ENCODE measurements around the gene OR52E6. TPM values are rescaled to one million over a fixed set of nuclear protein-coding genes. Genes with fewer than 3 reads are reported as not detected.

OR52E6 gene
- total and polyA plus RNA-seq, 8 donors, result not detected

DNA sequence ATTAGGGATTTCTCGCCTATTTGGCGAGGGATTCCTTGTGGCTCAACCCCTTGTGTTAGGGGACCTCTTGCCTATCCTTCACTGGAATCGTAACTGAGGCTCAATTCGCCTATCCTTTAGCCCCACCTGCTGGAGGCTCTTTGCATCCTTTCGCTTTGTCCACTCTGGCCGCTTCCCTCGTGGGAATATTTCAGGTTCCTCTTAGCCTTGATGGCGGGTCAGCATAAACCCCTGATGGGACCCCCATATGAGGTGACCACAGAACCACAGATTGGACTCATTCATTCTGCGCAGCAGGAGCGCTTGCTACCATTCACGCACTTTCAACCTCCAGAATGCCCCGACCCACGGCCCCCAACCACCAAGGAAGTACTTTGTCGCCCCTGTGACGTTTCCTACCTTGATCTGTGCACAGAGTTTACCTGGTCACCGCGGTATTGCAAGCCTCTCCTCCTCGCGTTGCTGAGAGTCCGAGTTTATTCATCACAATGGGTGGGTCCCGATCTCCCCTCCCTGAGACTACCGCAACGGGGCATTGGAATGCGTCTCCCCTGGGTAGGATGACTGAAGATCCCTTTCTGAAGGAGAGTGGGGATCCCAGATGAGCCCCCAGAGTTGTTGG, 33.1 kb downstream of the OR52E6 start, which contains the start of gene OR52N2:
OR52N2 (plus strand) TSS at position 425 of the 622 bp plus-strand sequence. CDS start 11,412 bp downstream, outside the sequence.
- H3K27me3 ChIP-seq, result no peaks in the 10 kb centered on the region
- no peaks in the 10 kb centered on the region for H3K36me3 ChIP-seq
- intact Hi-C loops (cut with DNase I), result loop anchor here in 1 of 2 donors (5.0 kb wide), 1 partner anchor 331 kb away; no protein-coding TSS in a partner anchor
- TF ChIP-seq, protein P1, sequence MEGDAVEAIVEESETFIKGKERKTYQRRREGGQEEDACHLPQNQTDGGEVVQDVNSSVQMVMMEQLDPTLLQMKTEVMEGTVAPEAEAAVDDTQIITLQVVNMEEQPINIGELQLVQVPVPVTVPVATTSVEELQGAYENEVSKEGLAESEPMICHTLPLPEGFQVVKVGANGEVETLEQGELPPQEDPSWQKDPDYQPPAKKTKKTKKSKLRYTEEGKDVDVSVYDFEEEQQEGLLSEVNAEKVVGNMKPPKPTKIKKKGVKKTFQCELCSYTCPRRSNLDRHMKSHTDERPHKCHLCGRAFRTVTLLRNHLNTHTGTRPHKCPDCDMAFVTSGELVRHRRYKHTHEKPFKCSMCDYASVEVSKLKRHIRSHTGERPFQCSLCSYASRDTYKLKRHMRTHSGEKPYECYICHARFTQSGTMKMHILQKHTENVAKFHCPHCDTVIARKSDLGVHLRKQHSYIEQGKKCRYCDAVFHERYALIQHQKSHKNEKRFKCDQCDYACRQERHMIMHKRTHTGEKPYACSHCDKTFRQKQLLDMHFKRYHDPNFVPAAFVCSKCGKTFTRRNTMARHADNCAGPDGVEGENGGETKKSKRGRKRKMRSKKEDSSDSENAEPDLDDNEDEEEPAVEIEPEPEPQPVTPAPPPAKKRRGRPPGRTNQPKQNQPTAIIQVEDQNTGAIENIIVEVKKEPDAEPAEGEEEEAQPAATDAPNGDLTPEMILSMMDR (IDR thresholded peaks at IDR 0.05), result peak; percentile 85 to 91
- peaks cover 0 to 13% of the 10 kb centered on the region in 2 donors for H3K4me1 ChIP-seq
- ATAC-seq, result peak; percentile 100
- peaks cover 0 to 5% of the 10 kb centered on the region in 2 donors for H3K9me3 ChIP-seq
- peak within 1 kb of the TSS; percentile 35 to 51 for H3K4me3 ChIP-seq
- no peak within 1 kb of the TSS for H3K27ac ChIP-seq
- peak; percentile 53 to 80 (median 73) for DNase-seq

DNA sequence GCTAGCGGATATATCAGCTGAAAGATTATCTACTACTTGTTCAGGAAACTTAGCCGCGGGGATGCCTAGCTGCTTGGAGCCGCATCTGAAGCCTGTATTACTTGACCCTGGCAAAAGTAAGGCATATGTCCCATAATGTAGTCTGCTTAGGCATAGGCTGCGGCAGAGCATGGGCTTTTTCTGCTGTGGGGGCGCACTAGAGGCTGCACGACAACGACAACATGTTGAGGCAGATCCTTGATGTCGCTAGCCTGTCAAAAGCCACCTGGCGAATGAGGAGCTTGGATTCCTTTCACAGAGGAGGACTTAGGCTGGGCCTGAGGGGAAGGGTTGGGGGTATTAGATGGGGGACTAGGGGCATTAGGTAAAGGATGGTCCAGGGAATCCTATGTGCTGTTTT, 34.1 kb downstream of the OR52E6 start:
- Histone ChIP-seq H3K27ac (no peak overlapping the region), H3K4me1 (peaks cover 0 to 13% of the 10 kb centered on the region in 2 donors), H3K9me3 (peaks cover 0 to 8% of the 10 kb centered on the region in 2 donors), H3K36me3 (no peaks in the 10 kb centered on the region), H3K4me3 (no peak overlapping the region), H3K27me3 (no peaks in the 10 kb centered on the region)
- ATAC-seq (no peak), DNase-seq (no peak)
- intact Hi-C loops (cut with DNase I), result loop anchor here in 1 of 2 donors (5.0 kb wide), 1 partner anchor 330 kb away; no protein-coding TSS in a partner anchor
- TF ChIP-seq, protein P1 (IDR thresholded peaks at IDR 0.05), result no peak

DNA sequence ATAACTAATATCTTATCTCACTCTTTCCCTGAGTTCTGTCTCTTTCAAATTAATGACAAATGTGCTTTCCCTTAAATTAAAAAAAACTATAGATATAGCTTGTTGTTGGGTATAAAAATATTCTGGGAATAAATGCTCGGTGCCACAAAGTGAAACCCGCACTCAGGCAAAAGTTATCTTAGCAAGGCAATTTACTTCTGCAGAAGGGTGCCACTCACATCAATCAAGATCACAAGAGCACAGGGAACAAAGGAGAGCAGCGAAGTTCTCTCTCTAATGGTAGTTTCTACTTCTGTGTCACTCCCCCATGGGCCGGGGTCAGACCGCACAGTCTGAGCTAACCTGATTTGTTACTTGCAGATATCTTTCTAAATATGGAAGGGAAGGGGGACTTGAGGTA, 37.7 kb downstream of the OR52E6 start:
- Histone ChIP-seq H3K9me3 (peaks cover 0 to 8% of the 10 kb centered on the region in 2 donors), H3K4me1 (peaks cover 0 to 8% of the 10 kb centered on the region in 2 donors), H3K27ac (no peak overlapping the region), H3K27me3 (no peaks in the 10 kb centered on the region), H3K4me3 (no peak overlapping the region), H3K36me3 (no peaks in the 10 kb centered on the region)
- DNase-seq, result no peak
- TF ChIP-seq, protein P1 (IDR thresholded peaks at IDR 0.05), result no peak
- intact Hi-C loops (cut with DNase I), result no loop called here
- no peak for ATAC-seq

DNA sequence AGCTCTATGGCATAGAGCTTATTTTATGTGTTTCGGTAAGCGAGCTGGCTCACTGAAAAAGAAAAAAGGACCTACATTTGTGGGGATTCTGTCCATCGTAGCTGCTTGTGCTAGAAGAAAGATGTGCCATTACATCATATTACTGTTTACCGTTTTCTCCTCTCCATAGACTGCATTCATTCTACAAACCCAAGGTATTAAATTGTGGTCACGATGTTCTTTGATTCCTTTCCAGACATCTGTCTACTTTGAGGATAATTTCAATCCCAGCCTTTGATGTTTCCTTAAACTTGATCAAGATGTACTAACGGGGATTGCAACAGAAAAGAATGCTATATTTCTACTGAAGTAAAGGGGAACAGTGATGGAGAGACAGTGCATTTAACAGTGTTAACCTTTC, 45.2 kb downstream of the OR52E6 start:
- no peak for DNase-seq
- Histone ChIP-seq H3K27me3 (peaks cover 0 to 4% of the 10 kb centered on the region in 2 donors), H3K4me3 (no peak overlapping the region), H3K27ac (no peak overlapping the region), H3K4me1 (no peaks in the 10 kb centered on the region), H3K9me3 (no peaks in the 10 kb centered on the region), H3K36me3 (no peaks in the 10 kb centered on the region)
- intact Hi-C loops (cut with DNase I), result no loop called here
- TF ChIP-seq, protein P1 (IDR thresholded peaks at IDR 0.05), result no peak
- ATAC-seq, result no peak

DNA sequence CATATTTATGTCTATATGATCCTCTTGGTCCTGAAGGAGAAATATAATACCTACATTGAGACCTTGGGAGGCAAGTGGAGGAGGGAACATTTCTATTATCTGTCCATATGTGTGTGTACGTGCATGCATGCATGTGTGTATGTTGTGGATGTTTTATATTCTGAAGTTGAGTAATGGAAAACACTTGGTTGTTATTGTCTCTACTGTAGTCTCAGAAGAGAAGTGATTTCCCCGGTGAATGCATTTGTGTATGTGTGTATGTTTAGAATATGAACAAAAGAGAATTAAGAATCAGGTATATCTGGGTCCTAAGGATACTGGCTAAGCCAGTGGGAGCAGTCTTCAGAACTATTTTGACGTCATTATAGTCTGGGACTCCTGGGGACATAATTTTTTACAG, 50.5 kb downstream of the OR52E6 start, which contains the start of gene OR52N1:
OR52N1 (minus strand) TSS at position 101 of the 400 bp plus-strand sequence. CDS start 2,449 bp downstream, outside the sequence.
- TF ChIP-seq, protein P1 (IDR thresholded peaks at IDR 0.05), result no peak
- Histone ChIP-seq H3K4me3 (no peak within 1 kb of the TSS), H3K4me1 (no peaks in the 10 kb centered on the region), H3K27me3 (peaks cover 0 to 4% of the 10 kb centered on the region in 2 donors), H3K36me3 (no peaks in the 10 kb centered on the region), H3K9me3 (no peaks in the 10 kb centered on the region), H3K27ac (no peak within 1 kb of the TSS)
- ATAC-seq, result no peak
- intact Hi-C loops (cut with DNase I), result no loop called here
- DNase-seq, result no peak

Measured in left lung (tissue), 10 donors.